Measurements from ENCODE around the gene ANO4. TPM values are rescaled to one million over a fixed set of nuclear protein-coding genes. Genes with fewer than 3 reads are reported as not detected.

The ANO4 gene
- total and polyA plus RNA-seq, 2 experiments from 2014 or later = 0.33 to 0.92 TPM

GRCh38 chr12:100758083-100758482 lies 36.5 kb upstream of the ANO4 start:
- no peak for DNase-seq (ENCODE audit: low read depth in 1 of 2, low spot score in 1 of 2)
- Histone ChIP-seq H3K4me1 (ENCODE audit: low read depth) (no peaks in the 10 kb centered on the region), H3K9me3 (ENCODE audit: low read depth) (no peaks in the 10 kb centered on the region), H3K27me3 (no peaks in the 10 kb centered on the region), H3K4me3 (no peak overlapping the region), H3K36me3 (no peaks in the 10 kb centered on the region), H3K27ac (no peak overlapping the region)
- TF ChIP-seq CTCF (IDR thresholded peaks at IDR 0.05; ENCODE audit: low read depth, low read length) = no peak

- H3K9me3 ChIP-seq (ENCODE audit: low read depth) = no peaks in the 10 kb centered on the region
- DNase-seq (ENCODE audit: low read depth in 1 of 2, low spot score in 1 of 2) = no peak
- H3K27ac ChIP-seq = no peak overlapping the region
- no peak for TF ChIP-seq CTCF (IDR thresholded peaks at IDR 0.05; ENCODE audit: low read depth, low read length)
- H3K27me3 ChIP-seq = no peaks in the 10 kb centered on the region
- no peak overlapping the region for H3K4me3 ChIP-seq
- no peaks in the 10 kb centered on the region for H3K4me1 ChIP-seq (ENCODE audit: low read depth)
- H3K36me3 ChIP-seq = no peaks in the 10 kb centered on the region
These were observed 27.2 kb upstream of the ANO4 start for GRCh38 chr12:100767371-100767770.

GRCh38 chr12:100767950-100768349 lies 26.6 kb upstream of the ANO4 start:
- no peaks in the 10 kb centered on the region for H3K9me3 ChIP-seq (ENCODE audit: low read depth)
- H3K36me3 ChIP-seq = no peaks in the 10 kb centered on the region
- H3K4me1 ChIP-seq (ENCODE audit: low read depth) = no peaks in the 10 kb centered on the region
- no peak for DNase-seq (ENCODE audit: low read depth in 1 of 2, low spot score in 1 of 2)
- no peak overlapping the region for H3K4me3 ChIP-seq
- no peak overlapping the region for H3K27ac ChIP-seq
- H3K27me3 ChIP-seq = no peaks in the 10 kb centered on the region
- TF ChIP-seq CTCF (IDR thresholded peaks at IDR 0.05; ENCODE audit: low read depth, low read length) = no peak

- Histone ChIP-seq H3K27me3 (no peaks in the 10 kb centered on the region), H3K4me1 (ENCODE audit: low read depth) (no peaks in the 10 kb centered on the region), H3K9me3 (ENCODE audit: low read depth) (no peaks in the 10 kb centered on the region), H3K27ac (no peak overlapping the region), H3K4me3 (no peak overlapping the region), H3K36me3 (no peaks in the 10 kb centered on the region)
- TF ChIP-seq CTCF (IDR thresholded peaks at IDR 0.05; ENCODE audit: low read depth, low read length) = no peak
- DNase-seq (ENCODE audit: low read depth in 1 of 2, low spot score in 1 of 2) = no peak
These were observed 15.5 kb upstream of the ANO4 start for GRCh38 chr12:100778967-100779590.

GRCh38 chr12:100789146-100789545 lies 5.4 kb upstream of the ANO4 start:
- no peaks in the 10 kb centered on the region for H3K4me1 ChIP-seq (ENCODE audit: low read depth)
- peak in 1 of 2 donors; percentile 35 for DNase-seq (ENCODE audit: low read depth in 1 of 2, low spot score in 1 of 2)
- no peak overlapping the region for H3K4me3 ChIP-seq
- no peaks in the 10 kb centered on the region for H3K36me3 ChIP-seq
- no peaks in the 10 kb centered on the region for H3K9me3 ChIP-seq (ENCODE audit: low read depth)
- no peaks in the 10 kb centered on the region for H3K27me3 ChIP-seq
- no peak overlapping the region for H3K27ac ChIP-seq
- TF ChIP-seq CTCF (IDR thresholded peaks at IDR 0.05; ENCODE audit: low read depth, low read length) = no peak

Measured in cardiac muscle cell (in vitro differentiated cells and primary cell).